Keratinocyte (primary cell): ENCODE measurements around the gene SUPT16H. TPM values are rescaled to one million over a fixed set of nuclear protein-coding genes. Genes with fewer than 3 reads are reported as not detected.

ENCODE experiments used
- DNase-seq: peaks from one replicate; pipeline ENCODE4 v3.0.0-alpha.2; 2011; ENCODE audit warnings: low read depth, missing footprints, low spot score
- FAIRE-seq: peaks from 2 replicates; lab custom pipeline; 2011; peaks lifted over from hg19 to GRCh38; lab: Jason Lieb, UNC
- H2AFZ ChIP-seq: 2 replicates; pipeline ENCODE4 v1.6.0; 2012; ENCODE audit warnings: low read length, control low read depth, inconsistent platforms; ENCODE audit not compliant: control insufficient read depth
- H3K27ac ChIP-seq: 2 replicates; pipeline ENCODE4 v1.5.1; 2011; ENCODE audit warnings: low read length; ENCODE audit not compliant: control insufficient read depth, insufficient read depth
- H3K27me3 ChIP-seq: 3 replicates; pipeline ENCODE4 v1.6.0; 2011; ENCODE audit warnings: low read length; ENCODE audit not compliant: control insufficient read depth, insufficient read depth; ENCODE audit errors: extremely low read depth
- H3K36me3 ChIP-seq, 2 experiments: 2 replicates in 1 of 2; 3 replicates in 1 of 2; pipeline ENCODE4 v1.5.1; 2011; ENCODE audit warnings: low read length in 2 of 2, mild to moderate bottlenecking in 1 of 2; ENCODE audit not compliant: control insufficient read depth in 2 of 2, insufficient read depth in 2 of 2; ENCODE audit errors: extremely low read depth in 1 of 2
- H3K4me1 ChIP-seq: 3 replicates; pipeline ENCODE4 v1.5.1; 2011; ENCODE audit warnings: low read length; ENCODE audit not compliant: control insufficient read depth, insufficient read depth; ENCODE audit errors: extremely low read depth
- H3K4me2 ChIP-seq: 3 replicates; pipeline ENCODE4 v1.6.0; 2011; ENCODE audit warnings: low read depth, low read length; ENCODE audit not compliant: control insufficient read depth, insufficient read depth; ENCODE audit errors: extremely low read depth
- H3K4me3 ChIP-seq, 3 experiments: fragments of 200-600 bp in 1 of 3; sonication (generic) in 1 of 3; 2 replicates in 2 of 3; 3 replicates in 1 of 3; pipeline ENCODE4 v1.5.1; 2011 to 2016; ENCODE audit warnings: low read length in 3 of 3, mild to moderate bottlenecking in 3 of 3, control low read depth in 2 of 3, inconsistent platforms in 1 of 3, low read depth in 1 of 3, mixed read lengths in 1 of 3, mixed run types in 1 of 3, moderate library complexity in 1 of 3; ENCODE audit not compliant: control insufficient read depth in 2 of 3, insufficient read depth in 2 of 3; ENCODE audit errors: extremely low read depth in 1 of 3
- H3K79me2 ChIP-seq: 2 replicates; pipeline ENCODE4 v1.6.0; 2012; ENCODE audit warnings: low read length; ENCODE audit not compliant: control insufficient read depth, insufficient read depth
- H3K9ac ChIP-seq: 3 replicates; pipeline ENCODE4 v1.6.0; 2011; ENCODE audit warnings: low read length; ENCODE audit not compliant: control insufficient read depth, insufficient read depth; ENCODE audit errors: extremely low read depth
- H3K9me1 ChIP-seq: 3 replicates; pipeline ENCODE4 v1.6.0; 2011; ENCODE audit warnings: low read length; ENCODE audit not compliant: control insufficient read depth, insufficient read depth; ENCODE audit errors: extremely low read depth
- H3K9me3 ChIP-seq: 2 replicates; pipeline ENCODE4 v1.5.1; 2012; ENCODE audit warnings: low read depth, low read length; ENCODE audit not compliant: control insufficient read depth
- H4K20me1 ChIP-seq: 3 replicates; pipeline ENCODE4 v1.6.0; 2011; ENCODE audit warnings: low read length; ENCODE audit not compliant: control insufficient read depth, insufficient read depth; ENCODE audit errors: extremely low read depth
- EZH2 ChIP-seq: IDR thresholded peaks from one replicate; pipeline ENCODE4 v1.6.1; 2012; ENCODE audit warnings: inconsistent platforms, mild to moderate bottlenecking, low read length, moderate library complexity
- dilution Hi-C: fragments of 300-500 bp; cut with MboI; formaldehyde crosslinking; loops from one replicate; pipeline ENCODE4 v1.7.0; 2020; ENCODE audit warnings: low sequenced_read_pairs; ENCODE audit not compliant: extremely low pct_ligation_motif_present
- polyA plus RNA-seq, 5 experiments: library from polyadenylated mRNA; depleted of rRNA in 3 of 5; stranded (reverse) in 3 of 5; stranded (forward) in 1 of 5; unstranded in 1 of 5; fragments of >200 nt; gene quantifications; 1 replicate in 1 of 5; 2 replicates in 3 of 5; 3 replicates in 1 of 5; pipeline versions ENCODE4 v1.2.1 to v1.2.3, GENCODE V29; 2011 to 2012; ENCODE audit warnings: missing spikeins in 2 of 5, low read depth in 1 of 5, low replicate concordance in 1 of 5
- TF ChIP-seq, protein P1 (sequence below), 3 experiments: IDR thresholded peaks in 1 of 3; conservative IDR thresholded peaks in 1 of 3; optimal IDR thresholded peaks in 1 of 3; 2 replicates in 2 of 3; 3 replicates in 1 of 3; pipeline versions ENCODE3 to v1.5.1; 2011; ENCODE audit warnings: low read length in 3 of 3, mild to moderate bottlenecking in 3 of 3, moderate library complexity in 2 of 3, control low read depth in 1 of 3, inconsistent platforms in 1 of 3; ENCODE audit not compliant: insufficient read depth in 2 of 3; ENCODE audit errors: extremely low read depth in 1 of 3

The SUPT16H gene
- polyA plus RNA-seq, 1 donor (not counting 4 experiments of a cell fraction or from before 2014, with no cell fraction given): 79.4 TPM

DNA sequence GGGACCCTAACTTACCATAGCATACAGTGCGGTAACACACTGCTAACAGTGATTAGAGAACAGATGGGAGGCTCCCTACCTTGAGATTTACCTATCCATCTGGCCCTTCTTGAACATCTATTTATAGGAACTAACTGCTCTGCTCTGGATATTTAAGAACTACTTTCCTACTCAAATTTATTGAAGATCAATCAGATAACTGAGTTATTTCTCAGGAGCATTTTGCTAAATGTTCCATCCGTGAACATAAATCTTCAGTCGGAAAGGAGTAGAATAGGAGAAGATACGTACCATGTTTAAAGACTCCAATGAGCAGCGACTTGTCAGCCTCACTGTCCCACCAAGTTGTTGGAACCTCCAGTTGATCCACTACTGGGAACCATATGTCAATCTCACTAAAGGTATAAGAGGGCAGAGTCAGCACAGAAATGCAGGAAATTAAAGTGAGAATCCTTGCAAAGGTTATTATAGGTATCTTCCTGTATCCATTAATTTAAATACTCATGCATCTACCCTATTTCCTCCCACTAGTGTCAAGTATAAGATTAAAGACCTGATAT is 15.6 kb upstream of the SUPT16H start:
- no peaks in the 10 kb centered on the region for H3K9me3 ChIP-seq
- no peaks in the 10 kb centered on the region for H4K20me1 ChIP-seq
- H2AFZ ChIP-seq: no peak overlapping the region
- no peak overlapping the region for H3K4me2 ChIP-seq
- H3K9ac ChIP-seq: no peak overlapping the region
- DNase-seq (no peak), FAIRE-seq (no peak)
- H3K9me1 ChIP-seq: no peaks in the 10 kb centered on the region
- H3K36me3 ChIP-seq: peaks cover 57 to 61% of the 10 kb centered on the region in 2 experiments
- H3K27me3 ChIP-seq: no peaks in the 10 kb centered on the region
- TF ChIP-seq, protein P1, sequence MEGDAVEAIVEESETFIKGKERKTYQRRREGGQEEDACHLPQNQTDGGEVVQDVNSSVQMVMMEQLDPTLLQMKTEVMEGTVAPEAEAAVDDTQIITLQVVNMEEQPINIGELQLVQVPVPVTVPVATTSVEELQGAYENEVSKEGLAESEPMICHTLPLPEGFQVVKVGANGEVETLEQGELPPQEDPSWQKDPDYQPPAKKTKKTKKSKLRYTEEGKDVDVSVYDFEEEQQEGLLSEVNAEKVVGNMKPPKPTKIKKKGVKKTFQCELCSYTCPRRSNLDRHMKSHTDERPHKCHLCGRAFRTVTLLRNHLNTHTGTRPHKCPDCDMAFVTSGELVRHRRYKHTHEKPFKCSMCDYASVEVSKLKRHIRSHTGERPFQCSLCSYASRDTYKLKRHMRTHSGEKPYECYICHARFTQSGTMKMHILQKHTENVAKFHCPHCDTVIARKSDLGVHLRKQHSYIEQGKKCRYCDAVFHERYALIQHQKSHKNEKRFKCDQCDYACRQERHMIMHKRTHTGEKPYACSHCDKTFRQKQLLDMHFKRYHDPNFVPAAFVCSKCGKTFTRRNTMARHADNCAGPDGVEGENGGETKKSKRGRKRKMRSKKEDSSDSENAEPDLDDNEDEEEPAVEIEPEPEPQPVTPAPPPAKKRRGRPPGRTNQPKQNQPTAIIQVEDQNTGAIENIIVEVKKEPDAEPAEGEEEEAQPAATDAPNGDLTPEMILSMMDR (optimal IDR thresholded peaks at IDR 0.05 in 1 of 3, IDR thresholded peaks at IDR 0.05 in 1 of 3, conservative IDR thresholded peaks at IDR 0.05 in 1 of 3; ENCODE audit: extremely low read depth in 1 of 3, insufficient read depth in 2 of 3, low read length in 3 of 3): no peak
- no peak for TF ChIP-seq EZH2
- H3K79me2 ChIP-seq: no peaks in the 10 kb centered on the region
- dilution Hi-C loops: no loop called here
- H3K4me1 ChIP-seq: no peaks in the 10 kb centered on the region
- no peak overlapping the region for H3K4me3 ChIP-seq
- H3K27ac ChIP-seq: no peak overlapping the region

DNA sequence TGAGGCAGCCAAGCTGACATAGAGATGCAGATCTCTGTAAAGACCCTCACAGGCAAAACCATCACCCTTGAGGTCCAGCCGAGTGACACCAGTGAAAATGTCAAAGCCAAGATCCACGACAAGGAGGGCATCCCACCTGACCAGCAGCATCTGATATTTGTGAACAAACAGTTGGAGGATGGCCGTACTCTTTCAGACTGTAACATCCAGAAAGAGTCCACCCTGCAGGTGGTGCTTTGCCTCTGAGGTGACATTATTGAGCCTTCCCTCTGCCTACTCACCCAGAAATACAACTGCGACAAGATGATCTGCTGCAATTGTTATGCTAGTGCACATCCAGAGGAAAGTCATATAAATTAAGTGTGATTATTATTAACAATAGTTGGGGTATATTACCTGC is 15.1 kb upstream of the SUPT16H start:
- DNase-seq (no peak), FAIRE-seq (no peak)
- H3K9me1 ChIP-seq: no peaks in the 10 kb centered on the region
- H3K4me1 ChIP-seq: no peaks in the 10 kb centered on the region
- no peak overlapping the region for H2AFZ ChIP-seq
- no peaks in the 10 kb centered on the region for H3K27me3 ChIP-seq
- H3K9me3 ChIP-seq: no peaks in the 10 kb centered on the region
- no peaks in the 10 kb centered on the region for H4K20me1 ChIP-seq
- H3K4me3 ChIP-seq: no peak overlapping the region
- no peak overlapping the region for H3K9ac ChIP-seq
- dilution Hi-C loops: no loop called here
- TF ChIP-seq, protein P1 (optimal IDR thresholded peaks at IDR 0.05 in 1 of 3, IDR thresholded peaks at IDR 0.05 in 1 of 3, conservative IDR thresholded peaks at IDR 0.05 in 1 of 3; ENCODE audit: extremely low read depth in 1 of 3, insufficient read depth in 2 of 3, low read length in 3 of 3): no peak
- TF ChIP-seq EZH2: no peak
- peaks cover 60 to 62% of the 10 kb centered on the region in 2 experiments for H3K36me3 ChIP-seq
- H3K4me2 ChIP-seq: no peak overlapping the region
- H3K27ac ChIP-seq: no peak overlapping the region
- no peaks in the 10 kb centered on the region for H3K79me2 ChIP-seq
